HEK293T (cell line): ENCODE results near the gene ADD1.
"Not testable (repeated sequence)": the region's sequence is repeated elsewhere in the genome, so short reads cannot be mapped to it uniquely, and the experiment has no call there.

Experiments used
- CTCF ChIA-PET: fragments of 350-600 bp; formaldehyde crosslinking; extraction: SDS; loops from one replicate; lab custom pipeline; 2021; ENCODE audit warnings: antibody characterized with exemption, inconsistent platforms; lab: Yijun Ruan, JAX
- POLR2A ChIA-PET: fragments of 350-600 bp; formaldehyde crosslinking; extraction: SDS; loops from one replicate; lab custom pipeline; 2020; ENCODE audit warnings: antibody characterized with exemption, inconsistent platforms; lab: Yijun Ruan, JAX
- DNase-seq: peaks from one replicate; pipeline ENCODE4 v3.0.0; 2012; ENCODE audit warnings: mixed read lengths; ENCODE audit errors: extremely low spot score
- ARNT ChIP-seq: fragments of 450-650 bp; IDR thresholded peaks from 2 replicates; pipeline ENCODE4 v1.6.1; 2017; ENCODE audit warnings: mild to moderate bottlenecking
- BHLHE40 ChIP-seq: fragments of 450-650 bp; IDR thresholded peaks from 2 replicates; pipeline ENCODE4 v1.6.1; 2016; ENCODE audit warnings: mild to moderate bottlenecking, moderate library complexity, borderline replicate concordance
- CTBP1 ChIP-seq: fragments of 450-650 bp; IDR thresholded peaks from 2 replicates; pipeline ENCODE4 v1.6.1; 2016; ENCODE audit warnings: borderline replicate concordance
- ELF4 ChIP-seq: fragments of 450-650 bp; IDR thresholded peaks from 2 replicates; pipeline ENCODE4 v1.6.1; 2017; ENCODE audit warnings: antibody characterized with exemption
- FOXA1 ChIP-seq: fragments of 450-650 bp; IDR thresholded peaks from 2 replicates; pipeline ENCODE4 v1.6.1; 2016; ENCODE audit warnings: mild to moderate bottlenecking
- FOXK2 ChIP-seq: fragments of 450-650 bp; IDR thresholded peaks from 2 replicates; pipeline ENCODE4 v1.6.1; 2016; ENCODE audit warnings: mild to moderate bottlenecking
- FOXM1 ChIP-seq: fragments of 450-650 bp; IDR thresholded peaks from 2 replicates; pipeline ENCODE4 v1.6.1; 2017; ENCODE audit warnings: mild to moderate bottlenecking, borderline replicate concordance
- HDGF ChIP-seq: fragments of 450-650 bp; IDR thresholded peaks from 2 replicates; pipeline ENCODE4 v1.6.1; 2017; ENCODE audit warnings: antibody characterized with exemption, borderline replicate concordance
- L3MBTL2 ChIP-seq: fragments of 450-650 bp; conservative IDR thresholded peaks from 2 replicates; pipeline ENCODE4 v1.6.1; 2016; ENCODE audit warnings: mild to moderate bottlenecking
- LEF1 ChIP-seq: fragments of 450-650 bp; IDR thresholded peaks from 2 replicates; pipeline ENCODE4 v1.6.1; 2017; ENCODE audit warnings: mild to moderate bottlenecking, borderline replicate concordance
- NFRKB ChIP-seq: fragments of 450-650 bp; IDR thresholded peaks from 2 replicates; pipeline ENCODE4 v1.6.1; 2016; ENCODE audit warnings: mild to moderate bottlenecking, moderate library complexity
- PKNOX1 ChIP-seq: fragments of 450-650 bp; IDR thresholded peaks from 2 replicates; pipeline ENCODE4 v1.6.1; 2016
- SP1 ChIP-seq: fragments of 450-650 bp; IDR thresholded peaks from 2 replicates; pipeline ENCODE4 v1.6.1; 2017
- SUZ12 ChIP-seq: fragments of 450-650 bp; IDR thresholded peaks from 2 replicates; pipeline ENCODE4 v1.6.1; 2016; ENCODE audit warnings: mild to moderate bottlenecking
- TARDBP ChIP-seq: fragments of 450-650 bp; IDR thresholded peaks from 2 replicates; pipeline ENCODE4 v1.6.1; 2016
- ZNF384 ChIP-seq: fragments of 450-650 bp; IDR thresholded peaks from 2 replicates; pipeline ENCODE4 v1.6.1; 2016

The ADD1 gene

DNA sequence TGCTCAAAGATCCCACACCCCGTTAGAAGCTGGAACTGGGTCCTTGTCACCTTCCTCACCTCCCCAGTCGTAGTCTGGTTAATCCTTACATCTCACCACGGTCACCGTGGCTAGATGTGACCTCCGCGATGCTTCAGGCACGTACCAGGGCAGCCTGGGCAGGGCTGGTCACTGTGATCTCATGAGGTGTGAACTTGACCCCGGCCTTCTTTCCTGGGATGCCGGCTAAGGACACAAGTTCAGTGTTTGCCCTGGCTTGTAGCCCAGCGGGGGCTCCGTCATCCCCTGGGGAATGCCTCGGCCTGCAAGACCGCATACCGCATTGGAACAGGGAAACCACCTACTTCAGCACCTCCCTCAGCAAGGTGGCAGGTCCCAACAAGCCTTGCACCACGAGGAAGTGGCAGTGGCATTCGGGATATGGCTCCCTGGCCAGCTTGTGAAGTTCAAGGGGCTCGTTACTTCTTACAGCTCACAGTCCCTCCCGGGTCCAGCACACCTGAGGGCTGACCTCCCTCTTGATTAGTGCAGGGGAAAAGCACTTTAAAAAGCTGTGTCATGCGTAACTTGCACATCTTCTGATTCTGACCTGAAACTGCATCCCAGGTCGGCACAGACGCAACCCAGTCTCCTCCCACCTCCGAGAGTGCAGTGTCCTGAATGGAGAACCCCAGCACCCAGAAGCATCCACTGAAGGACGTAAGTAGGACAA is 93.7 kb downstream of the ADD1 start:
- ChIA-PET POLR2A (interaction anchor here (4.0 kb wide), 1 partner anchor 26 kb away, joined by 34 read pairs; the partner anchor contains the start of genes GRK4 and NOP14), CTCF (no interaction called here)
- TF ChIP-seq LEF1 (no peak), FOXM1 (no peak), NFRKB (no peak), TARDBP (no peak), ZNF384 (no peak)
- no peak for DNase-seq

- CTCF ChIA-PET = no interaction called here
Observed at GRCh38 chr4:2937986-2938385, 94.3 kb downstream of the ADD1 start.

GRCh38 chr4:2938411-2938810 is 94.8 kb downstream of the ADD1 start:
- DNase-seq, CTCF ChIA-PET: not testable (repeated sequence)
- POLR2A ChIA-PET = interaction anchor here (0.8 to 4.0 kb wide), 2 partner anchors 15 to 25 kb away, joined by 3 to 34 read pairs; partner anchors contain the start of genes GRK4 and NOP14

More at GRCh38 chr4:2937986-2938385, 94.3 kb downstream of the ADD1 start:
- DNase-seq = no peak
- no peak for TF ChIP-seq TARDBP
- no peak for TF ChIP-seq L3MBTL2
- no peak for TF ChIP-seq BHLHE40
- TF ChIP-seq FOXM1 = no peak
- no peak for TF ChIP-seq LEF1
- TF ChIP-seq FOXA1 = no peak
- TF ChIP-seq NFRKB = no peak
- TF ChIP-seq ELF4 = no peak
- no peak for TF ChIP-seq PKNOX1
- TF ChIP-seq HDGF = no peak
- POLR2A ChIA-PET = interaction anchor here (0.8 to 4.0 kb wide), 2 partner anchors 16 to 25 kb away, joined by 3 to 34 read pairs; partner anchors contain the start of genes GRK4 and NOP14

DNA sequence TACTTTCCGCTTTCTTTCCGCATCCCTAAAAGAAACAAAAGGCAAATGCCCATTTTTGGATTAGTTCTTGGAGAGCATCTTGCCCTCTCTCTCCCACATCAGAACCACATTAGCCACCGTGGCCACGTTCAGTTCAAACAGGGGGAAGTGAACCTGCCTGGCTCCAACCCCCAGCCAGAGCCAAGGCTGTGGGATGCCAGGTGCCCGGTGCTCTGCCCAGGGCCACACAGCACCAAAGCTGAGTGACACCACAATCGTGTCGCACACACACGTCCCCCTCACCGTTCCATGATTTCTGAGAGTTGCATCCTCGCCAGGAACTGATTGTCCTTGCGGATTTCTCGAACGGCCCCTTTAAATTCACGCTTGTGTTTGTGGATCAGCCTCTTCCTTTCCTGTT is 95.3 kb downstream of the ADD1 start:
- DNase-seq = no peak
- TF ChIP-seq LEF1 (no peak), FOXK2 (no peak), BHLHE40 (no peak), PKNOX1 (no peak), TARDBP (no peak), SUZ12 (no peak), SP1 (no peak), NFRKB (no peak), HDGF (no peak), CTBP1 (no peak)
- POLR2A ChIA-PET = no interaction called here
- CTCF ChIA-PET = no interaction called here

DNA sequence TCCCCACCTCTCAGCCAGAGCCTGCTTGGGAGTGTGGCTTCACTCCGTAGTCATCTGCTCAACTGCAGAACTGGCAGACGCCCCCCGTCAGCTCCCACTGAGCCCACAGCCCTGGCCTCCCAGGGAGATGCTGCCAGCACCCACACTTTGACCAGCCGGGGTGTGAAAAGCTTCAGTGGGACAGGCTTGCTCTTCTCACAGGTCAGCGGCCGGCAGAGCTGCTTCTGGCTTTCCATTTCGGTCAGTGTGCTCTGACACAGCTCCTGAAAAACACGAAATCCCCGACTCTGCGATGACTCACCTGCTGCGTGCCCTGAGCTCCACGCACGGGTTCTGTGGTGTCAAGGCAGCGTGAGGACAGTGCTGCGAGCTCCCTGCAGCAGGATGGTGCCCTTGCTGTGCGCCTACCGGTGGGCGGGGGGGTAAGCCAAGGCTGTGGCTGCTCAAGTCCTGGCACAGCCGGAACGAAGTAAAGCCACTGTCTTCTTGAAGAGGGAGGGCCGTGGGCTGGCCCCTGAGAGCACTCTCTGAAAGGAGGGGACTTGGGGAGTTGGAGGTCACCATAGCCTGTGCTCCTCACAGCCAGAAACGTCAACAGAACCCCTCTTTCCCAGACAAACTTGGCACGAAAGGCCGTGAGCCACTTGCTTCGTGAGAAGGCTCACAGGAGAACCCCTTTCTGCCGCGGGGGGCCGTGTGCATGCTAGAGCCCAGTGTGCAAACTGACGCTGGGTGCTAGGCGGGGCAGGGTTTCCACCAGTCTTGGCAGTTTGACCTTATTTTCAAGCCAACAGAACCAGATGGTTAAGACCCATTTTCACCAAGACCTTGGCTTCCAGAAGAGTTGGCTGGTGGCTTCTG is 96.0 kb downstream of the ADD1 start:
- CTCF ChIA-PET = no interaction called here
- TF ChIP-seq NFRKB = no peak
- no peak for TF ChIP-seq FOXM1
- no peak for TF ChIP-seq SP1
- TF ChIP-seq ARNT = no peak
- TF ChIP-seq TARDBP = no peak
- no peak for TF ChIP-seq FOXK2
- TF ChIP-seq BHLHE40 = no peak
- POLR2A ChIA-PET = no interaction called here
- DNase-seq = no peak

- CTCF ChIA-PET = interaction anchor here (1.2 kb wide), 1 partner anchor 14 kb away, joined by 4 read pairs; no protein-coding TSS in a partner anchor
- TF ChIP-seq SP1 = no peak
- no peak for TF ChIP-seq CTBP1
- no peak for TF ChIP-seq PKNOX1
- no peak for TF ChIP-seq SUZ12
- no peak for TF ChIP-seq TARDBP
- TF ChIP-seq FOXA1 = no peak
- TF ChIP-seq ARNT = no peak
- TF ChIP-seq FOXK2 = no peak
- TF ChIP-seq FOXM1 = no peak
- POLR2A ChIA-PET = no interaction called here
- no peak for DNase-seq
Observed at GRCh38 chr4:2940267-2941137, 96.9 kb downstream of the ADD1 start.
